ENCODE results near the gene MED13L.

The MED13L gene

GRCh38 chr12:115934046-115934445, 343.4 kb downstream of the MED13L start:
- DNase-seq: no peak

- no peak for DNase-seq
Observed at GRCh38 chr12:115932066-115932465, 345.4 kb downstream of the MED13L start.

DNA sequence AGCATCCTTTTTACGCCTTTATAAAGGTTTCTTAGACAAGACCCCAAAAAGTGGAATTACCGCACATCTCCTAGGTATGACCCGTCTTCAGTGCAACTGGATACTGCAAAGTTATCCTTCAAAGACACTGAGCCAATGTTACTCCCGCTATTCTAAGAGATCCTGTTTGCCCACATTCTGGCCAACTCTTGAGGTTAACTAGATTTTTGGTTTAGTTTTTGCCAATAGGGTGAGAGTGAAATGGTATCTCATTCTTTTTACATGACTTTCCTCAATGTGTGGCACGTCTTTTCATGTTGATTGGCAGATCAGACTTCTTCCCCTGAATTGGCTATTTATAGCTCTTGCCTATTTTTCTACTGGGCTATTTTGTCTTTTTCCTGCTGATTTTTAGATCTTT, 347.2 kb downstream of the MED13L start:
- no peak for DNase-seq

GRCh38 chr12:115926037-115926670, 351.3 kb downstream of the MED13L start:
- DNase-seq: no peak

GRCh38 chr12:115923851-115924250, 353.6 kb downstream of the MED13L start:
- DNase-seq: no peak

GRCh38 chr12:115922952-115923564, 354.4 kb downstream of the MED13L start:
- no peak for DNase-seq

- DNase-seq: no peak
Observed at GRCh38 chr12:115920395-115921183, 356.9 kb downstream of the MED13L start.

DNA sequence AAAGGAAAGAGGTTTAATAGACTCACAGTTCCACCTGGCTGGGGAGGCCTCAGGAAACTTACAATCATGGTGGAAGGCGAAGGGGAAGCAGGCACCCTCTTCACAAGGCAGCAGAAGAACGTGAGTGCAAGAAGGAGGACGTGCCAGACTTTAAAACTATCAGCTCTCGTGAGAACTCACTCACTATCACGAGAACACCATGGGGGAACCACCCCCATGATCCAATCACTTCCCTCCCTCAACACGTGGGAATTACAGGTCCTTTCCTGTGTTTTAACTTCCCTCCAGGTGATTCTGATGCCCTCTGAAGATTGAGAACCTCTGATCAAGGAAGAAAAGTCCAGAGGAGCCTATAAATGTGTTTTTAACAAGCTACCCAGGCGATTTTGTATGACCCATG, 358.7 kb downstream of the MED13L start:
- no peak for DNase-seq

- peak; percentile 48 for DNase-seq
Observed at GRCh38 chr12:115916910-115917668, 360.4 kb downstream of the MED13L start.

- no peak for DNase-seq
Observed at GRCh38 chr12:115914122-115914521, 363.4 kb downstream of the MED13L start.

- no peak for DNase-seq
Observed at GRCh38 chr12:115912440-115912839, 365.1 kb downstream of the MED13L start.

DNA sequence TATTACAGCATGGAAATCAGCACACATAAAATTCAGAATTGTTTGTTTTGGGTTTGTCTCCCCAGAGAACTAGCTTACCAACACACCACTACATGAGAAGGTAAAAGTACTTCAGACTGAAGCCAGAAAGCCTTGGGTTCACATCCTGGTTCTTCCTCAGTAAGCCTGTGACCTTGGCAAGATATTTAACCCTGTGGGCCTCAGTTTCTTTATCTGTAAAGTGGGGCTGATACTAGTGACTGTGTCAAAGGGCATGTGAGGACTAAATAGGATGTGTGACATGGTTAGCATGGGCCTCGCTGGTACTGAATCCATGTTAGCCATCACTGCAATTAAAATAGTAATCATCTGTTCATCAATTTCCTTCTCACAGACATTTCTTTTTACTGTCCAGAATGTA, 366.1 kb downstream of the MED13L start:
- no peak for DNase-seq

- no peak for DNase-seq
Observed at GRCh38 chr12:115910057-115910456, 367.4 kb downstream of the MED13L start.

Measured in NCI-H1092 treated with DMSO at 0.1 percent for 48 hours (cell line).